A549 (cell line): ENCODE measurements around the gene PPP1R15A. TPM values are rescaled to one million over a fixed set of nuclear protein-coding genes. Genes with fewer than 3 reads are reported as not detected.
A peak's percentile ranks its signal among the peaks of the same experiment; 100 is the strongest.

Experiments
- ATAC-seq, 2 experiments: fragments of 200-7000 bp in 1 of 2; fragments of >200 bp in 1 of 2; cut with Nextera tagmentation in 1 of 2; cut with Tn5 transposase in 1 of 2; 3 replicates each; pipeline versions ENCODE4 v1.8.0 to v1.9.1; 2018 to 2020; ENCODE audit warnings: mild to moderate bottlenecking in 1 of 2, moderate library complexity in 1 of 2
- CTCF ChIA-PET: fragments of 300-600 bp; sonication (Branson Sonifier 250); formaldehyde crosslinking; extraction: SDS; loops from one replicate; lab custom pipeline; 2021; ENCODE audit warnings: antibody characterized with exemption, inconsistent platforms; lab: Yijun Ruan, JAX
- POLR2A ChIA-PET: fragments of 350-600 bp; formaldehyde crosslinking; extraction: SDS; loops from one replicate; lab custom pipeline; 2021; ENCODE audit warnings: antibody characterized with exemption, inconsistent platforms; lab: Yijun Ruan, JAX
- DNase-seq, 2 experiments: peaks; one replicate each; pipeline versions ENCODE4 v3.0.0 to v3.0.0-alpha.2; 2011 to 2016; ENCODE audit warnings: low read depth in 1 of 2, low spot score in 1 of 2
- FAIRE-seq: peaks from 2 replicates; lab custom pipeline; 2011; peaks lifted over from hg19 to GRCh38; lab: Jason Lieb, UNC
- H3K27ac ChIP-seq, 2 experiments: fragments of >200 bp; sonication (Bioruptor Twin); formaldehyde crosslinking; 3 replicates each; pipeline ENCODE4 v1.5.1; 2016 to 2017
- H3K4me1 ChIP-seq: fragments of >200 bp; sonication (Bioruptor Twin); formaldehyde crosslinking; 3 replicates; pipeline ENCODE4 v1.6.1; 2016
- H3K4me2 ChIP-seq: fragments of >200 bp; sonication (Bioruptor Twin); formaldehyde crosslinking; 3 replicates; pipeline ENCODE4 v1.6.1; 2016
- H3K4me3 ChIP-seq: fragments of >200 bp; sonication (Bioruptor Twin); formaldehyde crosslinking; 3 replicates; pipeline ENCODE4 v1.5.1; 2016
- H3K9me3 ChIP-seq: fragments of >200 bp; sonication (Bioruptor Twin); formaldehyde crosslinking; 3 replicates; pipeline ENCODE4 v1.6.1; 2016
- BHLHE40 ChIP-seq: IDR thresholded peaks from 2 replicates; pipeline ENCODE4 v1.6.1; 2012; ENCODE audit warnings: low read depth, low read length, inconsistent platforms
- CBX8 ChIP-seq: fragments of 200-600 bp; sonication (generic); IDR thresholded peaks from 2 replicates; pipeline ENCODE4 v1.6.1; 2016
- CHD4 ChIP-seq: fragments of 200-600 bp; sonication (generic); IDR thresholded peaks from 2 replicates; pipeline ENCODE4 v1.6.1; 2016; ENCODE audit warnings: antibody characterized with exemption, mild to moderate bottlenecking, borderline replicate concordance
- EP300 ChIP-seq, 2 experiments: fragments of >200 bp; sonication (Bioruptor Twin); formaldehyde crosslinking; IDR thresholded peaks; 2 replicates in 1 of 2; 3 replicates in 1 of 2; pipeline ENCODE4 v1.6.1; 2016 to 2017
- FOSL2 ChIP-seq, 2 experiments: fragments of 450-650 bp in 1 of 2; fragments of >200 bp in 1 of 2; sonication (Bioruptor Twin) in 1 of 2; formaldehyde crosslinking; IDR thresholded peaks; 2 replicates each; pipeline versions ENCODE4 v1.5.0 to v1.6.1; 2016 to 2020; ENCODE audit warnings: mild to moderate bottlenecking in 1 of 2, moderate library complexity in 1 of 2
- HDAC2 ChIP-seq: fragments of 200-600 bp; sonication (generic); IDR thresholded peaks from 2 replicates; pipeline ENCODE4 v1.6.1; 2016
- HOXA7 ChIP-seq: fragments of 250-450 bp; sonication (Bioruptor Pico); IDR thresholded peaks from 2 replicates; pipeline ENCODE4 v1.5.0; 2020; ENCODE audit warnings: mild to moderate bottlenecking, moderate library complexity
- KDM1A ChIP-seq: fragments of 200-600 bp; sonication (generic); IDR thresholded peaks from 2 replicates; pipeline ENCODE4 v1.6.1; 2016; ENCODE audit warnings: low read depth, mild to moderate bottlenecking
- MAFK ChIP-seq: fragments of 450-650 bp; IDR thresholded peaks from 2 replicates; pipeline ENCODE4 v1.6.1; 2014; ENCODE audit not compliant: partially characterized antibody
- MYC ChIP-seq: IDR thresholded peaks from 2 replicates; pipeline ENCODE4 v1.6.1; 2012; ENCODE audit warnings: mild to moderate bottlenecking, inconsistent platforms, low read length, improper control_type of control experiment, borderline replicate concordance
- NPAS2 ChIP-seq: fragments of 250-450 bp; sonication (Bioruptor Pico); IDR thresholded peaks from 2 replicates; pipeline ENCODE4 v1.8.0; 2022; ENCODE audit warnings: mild to moderate bottlenecking, moderate library complexity, borderline replicate concordance
- NR3C1 ChIP-seq: fragments of >200 bp; sonication (Bioruptor Twin); formaldehyde crosslinking; IDR thresholded peaks from 3 replicates; pipeline ENCODE4 v1.6.1; 2017
- PHF8 ChIP-seq: fragments of 200-600 bp; sonication (generic); IDR thresholded peaks from 2 replicates; pipeline ENCODE4 v1.6.1; 2016; ENCODE audit warnings: low read depth, mild to moderate bottlenecking, antibody characterized with exemption, moderate library complexity, borderline replicate concordance
- POLR2AphosphoS2 ChIP-seq: conservative IDR thresholded peaks from 2 replicates; pipeline ENCODE4 v1.6.1; 2012; ENCODE audit warnings: low read length, improper control_type of control experiment, inconsistent platforms
- RARB ChIP-seq: fragments of 250-450 bp; sonication (Bioruptor Pico); IDR thresholded peaks from 2 replicates; pipeline ENCODE4 v1.8.0; 2021; ENCODE audit warnings: mild to moderate bottlenecking, moderate library complexity
- RNF2 ChIP-seq: fragments of 200-600 bp; sonication (generic); IDR thresholded peaks from 2 replicates; pipeline ENCODE4 v1.6.1; 2016; ENCODE audit warnings: low read depth, mild to moderate bottlenecking, antibody characterized with exemption, moderate library complexity, borderline replicate concordance
- TFCP2L1 ChIP-seq: fragments of 250-450 bp; sonication (Bioruptor Pico); IDR thresholded peaks from 2 replicates; pipeline ENCODE4 v1.5.0; 2021; ENCODE audit warnings: mild to moderate bottlenecking
- ZFP36 ChIP-seq: fragments of 450-650 bp; IDR thresholded peaks from 2 replicates; pipeline ENCODE4 v1.6.1; 2014; ENCODE audit warnings: borderline replicate concordance; ENCODE audit not compliant: partially characterized antibody
- ZSCAN20 ChIP-seq: fragments of 250-450 bp; sonication (Bioruptor Pico); IDR thresholded peaks from 2 replicates; pipeline ENCODE4 v1.8.0; 2022; ENCODE audit warnings: mild to moderate bottlenecking, moderate library complexity
- WGBS: methylation state at CpG from one replicate; pipeline ENCODE4 v1.1.6; 2017; ENCODE audit errors: missing lambda C conversion rate; 5-methylcytosine and 5-hydroxymethylcytosine counted together
- polyA plus RNA-seq, 4 experiments: library from polyadenylated mRNA; depleted of rRNA in 3 of 4; stranded (reverse); fragments of >200 nt; fragmentation: RNase III in 1 of 4; extraction: RNeasy Plus Mini Kit Qiagen cat#74134 plus additional on column Dnase treatment in 1 of 4; gene quantifications; 2 replicates in 3 of 4; 3 replicates in 1 of 4; pipeline ENCODE4 v1.2.3, GENCODE V29; 2011 to 2017
- TF ChIP-seq, protein P1 (sequence below): IDR thresholded peaks from 2 replicates; pipeline ENCODE4 v1.6.1; 2012
- TF ChIP-seq, protein P2 (sequence below): fragments of >200 bp; sonication (Bioruptor Twin); formaldehyde crosslinking; IDR thresholded peaks from 2 replicates; pipeline ENCODE4 v1.6.1; 2016
- TF ChIP-seq, protein P3 (sequence below): IDR thresholded peaks from 2 replicates; pipeline ENCODE4 v1.6.1; 2012
- TF ChIP-seq, protein P4 (sequence below): fragments of 150-350 bp; IDR thresholded peaks from 2 replicates; pipeline ENCODE4 v1.6.1; 2014; ENCODE audit warnings: low read depth, mild to moderate bottlenecking, low read length
- TF ChIP-seq, protein P5 (sequence below): fragments of >200 bp; sonication (Bioruptor Twin); formaldehyde crosslinking; IDR thresholded peaks from 3 replicates; pipeline ENCODE4 v1.5.1; 2016

PPP1R15A gene
- polyA plus RNA-seq, 2 of the 4 experiments (the other 2 are of a cell fraction): 29.7 to 74.2 TPM

DNA sequence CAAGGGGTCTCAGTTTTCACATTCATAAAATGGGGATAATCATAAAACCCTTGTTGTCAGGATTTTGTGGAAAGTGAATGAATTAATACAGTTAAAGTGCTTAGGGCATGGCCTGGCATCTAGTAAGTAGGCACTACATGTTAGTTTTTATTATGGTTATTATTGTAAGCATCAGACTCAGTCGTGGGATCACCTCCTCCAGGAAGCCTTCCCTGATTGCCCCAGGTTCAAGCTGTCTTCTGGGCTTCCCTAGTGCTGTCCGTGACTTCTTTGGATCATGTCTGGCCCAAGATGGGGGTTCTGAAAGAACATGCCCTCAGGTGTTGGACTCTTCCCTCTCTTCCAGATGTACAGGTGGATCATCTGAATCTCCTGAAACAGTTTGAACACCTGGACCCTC lies 38.6 kb downstream of the PPP1R15A start:
- Histone ChIP-seq H3K4me2 (no peak overlapping the region), H3K4me3 (no peak overlapping the region), H3K27ac (no peak overlapping the region), H3K9me3 (no peaks in the 10 kb centered on the region), H3K4me1 (no peaks in the 10 kb centered on the region)
- POLR2A ChIA-PET: interaction anchor here (0.6 kb wide), 1 partner anchor 26 kb away, joined by 8 read pairs; no protein-coding TSS in a partner anchor
- ATAC-seq (no peak), DNase-seq (no peak), FAIRE-seq (no peak)
- no peak for TF ChIP-seq NPAS2 (CRISPR knock-in tag)
- TF ChIP-seq ZFP36: peak; percentile 99
- no peak for TF ChIP-seq PHF8
- peak; percentile 54; the same call in 1 of the 2 replicates for TF ChIP-seq KDM1A
- TF ChIP-seq CHD4: no peak; the same call in 1 of the 2 replicates
- 75% methylated on average over 2 of the region's 2 CpGs for WGBS
- CTCF ChIA-PET: interaction anchor here (0.5 to 2.8 kb wide), 5 partner anchors 10 to 83 kb away, joined by 3 to 16 read pairs (median 4); partner anchors contain the start of genes NUCB1 and RUVBL2

DNA sequence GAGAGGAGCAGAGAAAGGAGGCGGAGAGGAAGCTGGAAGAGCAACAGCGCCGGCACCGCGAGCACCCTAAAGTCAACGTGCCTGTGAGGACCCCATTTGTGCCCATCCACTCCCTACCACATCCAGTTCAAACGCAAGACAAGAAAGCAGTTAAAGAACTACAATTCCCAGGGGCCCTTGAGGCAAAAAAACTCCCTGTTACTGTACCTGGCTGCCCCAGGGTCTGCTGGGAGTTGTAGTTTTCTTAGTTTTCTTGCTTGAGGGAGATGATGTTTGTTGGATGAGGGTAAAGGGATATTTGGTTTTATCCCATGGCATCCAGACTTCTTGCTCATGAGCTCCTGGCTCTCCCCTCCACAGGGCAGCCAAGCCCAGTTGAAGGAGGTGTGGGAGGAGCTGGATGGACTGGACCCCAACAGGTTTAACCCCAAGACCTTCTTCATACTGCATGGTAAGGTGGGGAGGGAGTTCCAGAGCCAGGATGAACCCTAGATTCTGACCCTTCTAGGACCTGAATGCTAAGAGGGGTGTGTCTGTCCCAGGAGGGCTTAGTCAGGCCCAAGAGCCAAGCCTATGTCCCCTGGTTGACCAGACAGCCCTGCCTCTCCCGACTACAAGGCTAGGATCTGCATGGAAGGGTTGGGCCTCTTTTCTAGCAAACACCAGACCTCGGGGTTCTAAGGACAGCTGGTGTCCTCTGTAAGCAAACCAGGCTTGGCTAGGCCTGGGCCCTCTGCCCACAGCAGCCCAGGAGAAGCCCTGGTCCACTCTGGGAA lies 41.1 kb downstream of the PPP1R15A start:
- 85% methylated on average over 9 of the region's 9 CpGs for WGBS
- peak; percentile 77 to 82 for ATAC-seq
- Histone ChIP-seq H3K4me2 (no peak overlapping the region), H3K9me3 (no peaks in the 10 kb centered on the region), H3K27ac (no peak overlapping the region), H3K4me3 (no peak overlapping the region), H3K4me1 (no peaks in the 10 kb centered on the region)
- CTCF ChIA-PET: interaction anchor here (1.0 to 8.3 kb wide), 6 partner anchors 8 to 233 kb away, joined by 3 to 48 read pairs (median 3); partner anchors contain the start of gene NUCB1
- TF ChIP-seq RARB (CRISPR knock-in tag): no peak
- no peak for TF ChIP-seq TFCP2L1 (CRISPR knock-in tag)
- TF ChIP-seq, protein P1, sequence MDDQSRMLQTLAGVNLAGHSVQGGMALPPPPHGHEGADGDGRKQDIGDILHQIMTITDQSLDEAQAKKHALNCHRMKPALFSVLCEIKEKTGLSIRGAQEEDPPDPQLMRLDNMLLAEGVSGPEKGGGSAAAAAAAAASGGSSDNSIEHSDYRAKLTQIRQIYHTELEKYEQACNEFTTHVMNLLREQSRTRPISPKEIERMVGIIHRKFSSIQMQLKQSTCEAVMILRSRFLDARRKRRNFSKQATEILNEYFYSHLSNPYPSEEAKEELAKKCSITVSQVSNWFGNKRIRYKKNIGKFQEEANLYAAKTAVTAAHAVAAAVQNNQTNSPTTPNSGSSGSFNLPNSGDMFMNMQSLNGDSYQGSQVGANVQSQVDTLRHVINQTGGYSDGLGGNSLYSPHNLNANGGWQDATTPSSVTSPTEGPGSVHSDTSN: no peak
- no peak for TF ChIP-seq EP300 (IDR thresholded peaks at IDR 0.05)
- TF ChIP-seq MYC: no peak
- TF ChIP-seq CBX8: no peak
- TF ChIP-seq RNF2: no peak
- TF ChIP-seq HOXA7: no peak
- TF ChIP-seq NR3C1: no peak
- TF ChIP-seq, protein P2, sequence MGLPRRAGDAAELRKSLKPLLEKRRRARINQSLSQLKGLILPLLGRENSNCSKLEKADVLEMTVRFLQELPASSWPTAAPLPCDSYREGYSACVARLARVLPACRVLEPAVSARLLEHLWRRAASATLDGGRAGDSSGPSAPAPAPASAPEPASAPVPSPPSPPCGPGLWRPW: no peak
- TF ChIP-seq, protein P3, sequence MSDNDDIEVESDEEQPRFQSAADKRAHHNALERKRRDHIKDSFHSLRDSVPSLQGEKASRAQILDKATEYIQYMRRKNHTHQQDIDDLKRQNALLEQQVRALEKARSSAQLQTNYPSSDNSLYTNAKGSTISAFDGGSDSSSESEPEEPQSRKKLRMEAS: no peak
- TF ChIP-seq, protein P4, sequence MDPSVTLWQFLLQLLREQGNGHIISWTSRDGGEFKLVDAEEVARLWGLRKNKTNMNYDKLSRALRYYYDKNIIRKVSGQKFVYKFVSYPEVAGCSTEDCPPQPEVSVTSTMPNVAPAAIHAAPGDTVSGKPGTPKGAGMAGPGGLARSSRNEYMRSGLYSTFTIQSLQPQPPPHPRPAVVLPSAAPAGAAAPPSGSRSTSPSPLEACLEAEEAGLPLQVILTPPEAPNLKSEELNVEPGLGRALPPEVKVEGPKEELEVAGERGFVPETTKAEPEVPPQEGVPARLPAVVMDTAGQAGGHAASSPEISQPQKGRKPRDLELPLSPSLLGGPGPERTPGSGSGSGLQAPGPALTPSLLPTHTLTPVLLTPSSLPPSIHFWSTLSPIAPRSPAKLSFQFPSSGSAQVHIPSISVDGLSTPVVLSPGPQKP: no peak
- no peak for FAIRE-seq
- POLR2A ChIA-PET: no interaction called here
- no peak for DNase-seq

DNA sequence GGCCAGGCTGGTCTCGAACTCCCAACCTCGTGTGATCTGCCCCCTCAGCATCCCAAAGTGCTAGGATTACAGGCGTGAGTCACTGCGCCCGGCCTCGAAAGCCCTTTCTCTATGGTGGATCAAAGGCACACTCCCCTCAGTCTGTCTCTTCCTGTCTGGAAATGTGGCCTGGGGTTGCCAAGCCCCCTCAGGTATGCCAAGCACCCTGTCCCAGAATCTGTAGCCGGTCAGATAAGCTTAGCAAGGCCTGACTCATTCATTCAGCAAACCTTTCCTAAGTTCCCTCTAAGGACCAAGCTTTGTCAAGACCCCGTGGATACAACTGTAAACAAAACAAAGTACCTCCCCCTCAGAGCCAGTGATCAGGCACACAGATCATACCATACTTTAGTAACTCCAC lies 42.0 kb downstream of the PPP1R15A start:
- TF ChIP-seq BHLHE40 (no peak), FOSL2 (IDR thresholded peaks at IDR 0.05) (no peak), FOSL2 (CRISPR knock-in tag; IDR thresholded peaks at IDR 0.05) (no peak), ZSCAN20 (no peak), HOXA7 (no peak), HDAC2 (no peak), MAFK (no peak), POLR2AphosphoS2 (no peak), CHD4 (no peak)
- TF ChIP-seq, protein P5, sequence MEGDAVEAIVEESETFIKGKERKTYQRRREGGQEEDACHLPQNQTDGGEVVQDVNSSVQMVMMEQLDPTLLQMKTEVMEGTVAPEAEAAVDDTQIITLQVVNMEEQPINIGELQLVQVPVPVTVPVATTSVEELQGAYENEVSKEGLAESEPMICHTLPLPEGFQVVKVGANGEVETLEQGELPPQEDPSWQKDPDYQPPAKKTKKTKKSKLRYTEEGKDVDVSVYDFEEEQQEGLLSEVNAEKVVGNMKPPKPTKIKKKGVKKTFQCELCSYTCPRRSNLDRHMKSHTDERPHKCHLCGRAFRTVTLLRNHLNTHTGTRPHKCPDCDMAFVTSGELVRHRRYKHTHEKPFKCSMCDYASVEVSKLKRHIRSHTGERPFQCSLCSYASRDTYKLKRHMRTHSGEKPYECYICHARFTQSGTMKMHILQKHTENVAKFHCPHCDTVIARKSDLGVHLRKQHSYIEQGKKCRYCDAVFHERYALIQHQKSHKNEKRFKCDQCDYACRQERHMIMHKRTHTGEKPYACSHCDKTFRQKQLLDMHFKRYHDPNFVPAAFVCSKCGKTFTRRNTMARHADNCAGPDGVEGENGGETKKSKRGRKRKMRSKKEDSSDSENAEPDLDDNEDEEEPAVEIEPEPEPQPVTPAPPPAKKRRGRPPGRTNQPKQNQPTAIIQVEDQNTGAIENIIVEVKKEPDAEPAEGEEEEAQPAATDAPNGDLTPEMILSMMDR: no peak
- TF ChIP-seq, protein P3: no peak
- WGBS: 83% methylated on average over 8 of the region's 8 CpGs
- H3K9me3 ChIP-seq: no peaks in the 10 kb centered on the region
- no peak overlapping the region for H3K4me2 ChIP-seq
- H3K27ac ChIP-seq: no peak overlapping the region
- ATAC-seq (no peak), FAIRE-seq (no peak), DNase-seq (no peak)
- POLR2A ChIA-PET: no interaction called here
- H3K4me3 ChIP-seq: no peak overlapping the region
- no peaks in the 10 kb centered on the region for H3K4me1 ChIP-seq
- CTCF ChIA-PET: interaction anchor here (1.0 to 8.3 kb wide), 4 partner anchors 12 to 232 kb away, joined by 3 to 48 read pairs (median 6); partner anchors contain the start of gene NUCB1
